Transverse colon (tissue), 3 donors: ENCODE data around the gene MYO1C.

Experiments used
- CTCF ChIP-seq, 5 experiments: fragments of 200-600 bp in 3 of 5; fragments of 450-650 bp in 2 of 5; sonication (generic) in 3 of 5; IDR thresholded peaks; 1 replicate in 2 of 5; 2 replicates in 3 of 5; pipeline ENCODE4 v1.5.1; 2016 to 2017; ENCODE audit warnings: antibody characterized with exemption in 5 of 5, inconsistent platforms in 3 of 5, mild to moderate bottlenecking in 2 of 5, moderate library complexity in 1 of 5
- EP300 ChIP-seq: sonication (generic); formaldehyde crosslinking; IDR thresholded peaks from one replicate; pipeline ENCODE4 v1.6.1; 2017; ENCODE audit warnings: antibody characterized with exemption, low read depth
- POLR2A ChIP-seq: fragments of 450-650 bp; IDR thresholded peaks from one replicate; pipeline ENCODE4 v1.6.1; 2016; ENCODE audit warnings: antibody characterized with exemption, mild to moderate bottlenecking, moderate library complexity

DNA sequence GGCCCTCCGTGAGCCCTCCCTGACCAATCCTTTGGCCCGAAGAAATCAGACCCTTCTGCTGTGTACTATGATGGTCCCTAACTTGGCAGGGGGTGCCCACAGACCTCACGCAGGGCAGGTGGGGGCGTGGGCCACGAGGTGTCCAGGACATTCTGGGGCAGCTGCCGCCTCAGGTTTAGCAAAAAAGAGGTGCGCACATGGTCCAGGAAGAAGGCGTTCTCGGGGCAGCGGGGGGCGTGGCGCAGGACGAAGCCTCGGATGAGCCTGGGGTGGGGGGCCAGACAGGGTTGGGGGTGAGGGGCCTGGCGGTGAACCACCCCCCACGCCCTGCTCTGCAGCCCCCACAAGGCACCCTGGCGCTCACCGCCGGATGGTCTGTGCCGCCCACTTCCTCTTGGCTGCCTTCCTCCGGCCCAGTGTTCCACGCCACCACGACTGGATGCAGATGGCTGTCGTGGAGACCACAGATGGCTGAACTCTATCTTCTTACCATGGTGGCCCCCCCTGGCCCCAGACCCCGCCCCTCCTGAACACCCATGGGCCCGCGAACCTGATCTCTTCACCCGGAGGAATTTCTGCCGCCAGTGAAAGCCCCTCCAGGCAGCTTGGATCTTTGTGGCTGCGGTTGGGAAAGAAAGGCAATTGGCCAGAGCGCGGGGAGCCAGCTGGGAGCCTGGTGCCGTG is 22.3 kb downstream of the MYO1C start:
- no peak for TF ChIP-seq CTCF (IDR thresholded peaks at IDR 0.05)
- TF ChIP-seq POLR2A, result no peak
- TF ChIP-seq EP300, result no peak
